HL-60 (cell line): ENCODE data around the gene JPH4.
"Not testable (repeated sequence)": the region's sequence is repeated elsewhere in the genome, so short reads cannot be mapped to it uniquely, and the experiment has no call there.

Source experiments
- DNase-seq, 2 experiments: peaks; one replicate each; pipeline ENCODE4 v3.0.0-alpha.2; 2010 to 2020; ENCODE audit warnings: low read depth in 1 of 2, low spot score in 1 of 2
- H3K27ac ChIP-seq: fragments of 250-450 bp; sonication (Bioruptor Pico); replicated peaks from 2 replicates; pipeline ENCODE4 v1.5.1; 2020; ENCODE audit warnings: mild to moderate bottlenecking, moderate library complexity
- H3K27me3 ChIP-seq: fragments of 250-450 bp; sonication (Bioruptor Pico); 2 replicates; pipeline ENCODE4 v1.5.1; 2021; ENCODE audit warnings: mild to moderate bottlenecking, moderate library complexity; ENCODE audit not compliant: insufficient read depth, poor library complexity, severe bottlenecking
- H3K4me3 ChIP-seq: replicated peaks from 2 replicates; pipeline ENCODE4 v1.5.1; 2011; ENCODE audit warnings: mild to moderate bottlenecking, control low read depth, low read length; ENCODE audit not compliant: insufficient read depth
- CTCF ChIP-seq: IDR thresholded peaks from one replicate; pipeline ENCODE4 v1.5.1; 2011; ENCODE audit warnings: low read length, control low read depth, inconsistent platforms; ENCODE audit not compliant: insufficient read depth
- GABPA ChIP-seq: IDR thresholded peaks from 2 replicates; pipeline ENCODE4 v1.6.1; 2012; ENCODE audit warnings: low read depth
- POLR2AphosphoS5 ChIP-seq: IDR thresholded peaks from 2 replicates; pipeline ENCODE4 v1.6.1; 2012; ENCODE audit warnings: low read depth
- REST ChIP-seq: IDR thresholded peaks from 2 replicates; pipeline ENCODE4 v1.6.1; 2012; ENCODE audit warnings: low read depth; ENCODE audit not compliant: insufficient replicate concordance
- SPI1 ChIP-seq: IDR thresholded peaks from 2 replicates; pipeline ENCODE4 v1.6.1; 2012; ENCODE audit warnings: low read depth, mild to moderate bottlenecking, borderline replicate concordance

The JPH4 gene

DNA sequence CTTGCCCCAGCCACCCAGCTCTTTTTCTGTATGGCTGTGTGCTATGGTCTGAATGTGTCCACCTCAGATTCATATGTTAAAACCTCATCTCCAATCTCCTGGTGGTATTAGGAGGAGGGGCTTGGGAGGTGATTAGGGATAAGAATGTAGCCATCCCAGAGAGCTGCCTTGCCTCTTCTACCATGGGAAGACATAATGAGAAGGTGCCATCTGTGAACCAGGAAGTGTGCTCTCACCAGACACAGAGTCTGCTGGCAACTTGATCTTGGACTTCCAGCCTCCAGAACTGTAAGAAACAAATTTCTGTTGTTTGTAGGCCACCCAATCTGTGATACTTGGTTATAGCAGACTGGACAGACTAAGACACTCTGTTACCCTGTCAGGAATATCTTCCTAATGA lies 22.8 kb upstream of the JPH4 start:
- TF ChIP-seq REST: no peak
- no peak for DNase-seq
- Histone ChIP-seq H3K4me3 (no peak overlapping the region), H3K27ac (no peak overlapping the region), H3K27me3 (no peaks in the 10 kb centered on the region)

DNA sequence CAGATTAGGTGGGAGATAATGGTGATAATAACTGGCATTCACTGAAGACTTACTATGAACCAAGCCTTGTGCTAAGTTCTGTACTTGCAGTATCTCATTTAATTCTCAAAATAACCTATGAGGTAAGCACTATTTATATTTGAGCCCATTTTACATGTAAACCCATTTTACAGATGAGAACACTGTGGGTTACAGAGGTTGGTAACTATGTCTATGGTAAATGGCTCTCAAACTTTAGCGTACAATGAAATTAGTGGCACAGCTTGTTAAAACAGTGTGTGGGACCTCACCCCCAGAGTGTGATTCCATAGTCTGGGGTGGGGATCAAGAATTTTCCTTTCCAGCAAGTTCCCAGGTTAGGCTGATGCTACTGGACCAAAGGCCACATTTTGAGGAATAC lies 22.2 kb upstream of the JPH4 start:
- Histone ChIP-seq H3K27ac (no peak overlapping the region), H3K4me3 (no peak overlapping the region), H3K27me3 (no peaks in the 10 kb centered on the region)
- no peak for TF ChIP-seq REST
- TF ChIP-seq POLR2AphosphoS5: no peak
- no peak for TF ChIP-seq GABPA
- TF ChIP-seq CTCF: no peak
- TF ChIP-seq SPI1: no peak
- DNase-seq: no peak

GRCh38 chr14:23600322-23600707 lies 21.7 kb upstream of the JPH4 start:
- TF ChIP-seq POLR2AphosphoS5: no peak
- no peak for DNase-seq
- Histone ChIP-seq H3K27me3 (no peaks in the 10 kb centered on the region), H3K4me3 (no peak overlapping the region), H3K27ac (no peak overlapping the region)

DNA sequence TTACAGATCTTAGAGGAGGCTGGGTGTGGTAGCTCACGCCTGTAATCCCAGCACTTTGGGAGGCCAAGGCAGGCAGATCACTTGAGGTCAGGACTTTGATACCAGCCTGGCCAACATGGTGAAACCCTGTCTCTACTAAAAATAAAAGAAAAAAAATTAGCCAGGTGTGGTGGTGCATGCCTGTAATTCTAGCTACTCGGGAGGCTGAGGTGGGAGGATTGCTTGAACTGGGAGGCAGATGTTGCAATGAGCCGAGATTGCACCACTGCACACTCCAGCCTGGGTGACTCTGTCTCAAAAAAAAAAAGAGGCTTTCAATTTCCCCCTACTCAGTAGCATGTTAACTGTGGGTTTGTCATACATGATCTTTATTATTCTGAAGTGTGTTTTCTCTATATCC lies 15.6 kb upstream of the JPH4 start:
- not testable (repeated sequence) for DNase-seq, H3K4me3 ChIP-seq, H3K27ac ChIP-seq, H3K27me3 ChIP-seq

DNA sequence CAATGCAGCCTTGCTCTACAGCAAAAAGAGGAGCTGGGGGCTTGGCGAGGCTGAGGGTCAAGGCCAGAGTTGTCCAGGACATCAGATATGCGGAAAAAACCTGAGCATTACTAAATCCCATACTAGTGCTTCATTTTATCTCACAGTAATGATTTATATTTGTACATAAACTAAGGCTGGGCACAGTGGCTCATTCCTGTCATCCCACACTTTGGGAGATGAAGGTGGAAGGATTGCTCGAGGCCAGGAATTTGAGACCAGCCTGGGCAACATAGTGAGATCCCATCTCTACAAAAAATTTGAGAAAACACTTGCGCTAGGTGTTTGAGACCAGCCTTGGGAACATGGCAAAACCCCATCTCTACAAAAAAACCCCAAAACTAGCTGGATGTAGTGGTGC lies 11.6 kb upstream of the JPH4 start:
- DNase-seq: no peak
- no peak for TF ChIP-seq GABPA
- TF ChIP-seq REST: no peak
- no peak for TF ChIP-seq CTCF
- no peak for TF ChIP-seq POLR2AphosphoS5
- TF ChIP-seq SPI1: no peak
- peaks cover 2% of the 10 kb centered on the region for H3K27me3 ChIP-seq
- H3K4me3 ChIP-seq: no peak overlapping the region
- H3K27ac ChIP-seq: no peak overlapping the region
